WTC11 (cell line): ENCODE measurements around the gene C4BPB. TPM values are rescaled to one million over a fixed set of nuclear protein-coding genes. Genes with fewer than 3 reads are reported as not detected.

Experiments
- ATAC-seq: fragments of 200-7000 bp; cut with Tn5 transposase; 2 replicates; pipeline ENCODE4 v1.10.0; 2021; ENCODE audit warnings: mild to moderate bottlenecking, moderate library complexity
- CTCF ChIA-PET: fragments of 300-600 bp; sonication (Branson Sonifier 250); formaldehyde crosslinking; loops from one replicate; lab custom pipeline; 2021; ENCODE audit warnings: antibody characterized with exemption; lab: Charles Lee
- POLR2A ChIA-PET: fragments of 350-600 bp; sonication (Branson Sonifier 250); formaldehyde crosslinking; loops from one replicate; lab custom pipeline; 2021; ENCODE audit warnings: antibody characterized with exemption; lab: Charles Lee
- DNase-seq: peaks from one replicate; pipeline ENCODE4 v3.0.0; 2021; ENCODE audit warnings: low spot score
- H3K27ac Mint-ChIP-seq: 2 replicates; pipeline ENCODE4 v1.8.0; 2021; ENCODE audit warnings: mixed read lengths
- H3K27me3 Mint-ChIP-seq: 2 replicates; pipeline ENCODE4 v1.8.0; 2021; ENCODE audit warnings: low read depth, mild to moderate bottlenecking, moderate library complexity, mixed read lengths
- H3K36me3 Mint-ChIP-seq: 2 replicates; pipeline ENCODE4 v1.8.0; 2021; ENCODE audit warnings: mixed read lengths
- H3K4me1 Mint-ChIP-seq: 2 replicates; pipeline ENCODE4 v1.8.0; 2022; ENCODE audit warnings: mixed read lengths
- H3K4me3 Mint-ChIP-seq: 2 replicates; pipeline ENCODE4 v1.8.0; 2021; ENCODE audit warnings: mild to moderate bottlenecking, moderate library complexity, mixed read lengths
- H3K9me3 Mint-ChIP-seq: 2 replicates; pipeline ENCODE4 v1.8.0; 2021; ENCODE audit warnings: mixed read lengths
- CREB1 ChIP-seq: sonication (generic); formaldehyde crosslinking; IDR thresholded peaks from 2 replicates; pipeline ENCODE4 v1.8.0; 2023; ENCODE audit warnings: mild to moderate bottlenecking, missing genetic modification reagents
- CTCF ChIP-seq: fragments of 200-600 bp; IDR thresholded peaks from 2 replicates; pipeline ENCODE4 v1.8.0; 2022; ENCODE audit warnings: antibody characterized with exemption
- GABPB1 ChIP-seq: sonication (generic); formaldehyde crosslinking; IDR thresholded peaks from 2 replicates; pipeline ENCODE4 v1.8.1; 2023; ENCODE audit warnings: mild to moderate bottlenecking, missing genetic modification reagents
- GTF2I ChIP-seq: fragments of 250-450 bp; sonication (Bioruptor Pico); conservative IDR thresholded peaks from 2 replicates; pipeline ENCODE4 v1.4.0; 2021; ENCODE audit warnings: mild to moderate bottlenecking
- MYBL2 ChIP-seq: sonication (generic); formaldehyde crosslinking; IDR thresholded peaks from 2 replicates; pipeline ENCODE4 v1.8.1; 2023; ENCODE audit warnings: mild to moderate bottlenecking, moderate library complexity, missing genetic modification reagents
- NFATC4 ChIP-seq: fragments of 250-450 bp; sonication (Bioruptor Pico); IDR thresholded peaks from 2 replicates; pipeline ENCODE4 v1.9.0; 2021; ENCODE audit warnings: mild to moderate bottlenecking
- OVOL2 ChIP-seq: fragments of 250-450 bp; sonication (Bioruptor Pico); IDR thresholded peaks from 2 replicates; pipeline ENCODE4 v1.9.0; 2021; ENCODE audit warnings: mild to moderate bottlenecking, borderline replicate concordance
- PRRX2 ChIP-seq: fragments of 250-450 bp; sonication (Bioruptor Pico); IDR thresholded peaks from 2 replicates; pipeline ENCODE4 v1.8.0; 2021; ENCODE audit warnings: mild to moderate bottlenecking
- SMAD4 ChIP-seq: sonication (generic); formaldehyde crosslinking; IDR thresholded peaks from 2 replicates; pipeline ENCODE4 v1.8.0; 2022; ENCODE audit warnings: mild to moderate bottlenecking, missing genetic modification reagents
- ZNF121 ChIP-seq: sonication (generic); formaldehyde crosslinking; IDR thresholded peaks from 2 replicates; pipeline ENCODE4 v1.8.0; 2023; ENCODE audit warnings: missing genetic modification reagents
- ZNF219 ChIP-seq: sonication (generic); formaldehyde crosslinking; IDR thresholded peaks from 2 replicates; pipeline ENCODE4 v1.8.0; 2023; ENCODE audit warnings: missing genetic modification reagents, mild to moderate bottlenecking, borderline replicate concordance
- ZNF317 ChIP-seq: sonication (generic); formaldehyde crosslinking; IDR thresholded peaks from 2 replicates; pipeline ENCODE4 v1.8.1; 2023; ENCODE audit warnings: low read depth, mild to moderate bottlenecking, moderate library complexity, missing genetic modification reagents, borderline replicate concordance
- ZNF532 ChIP-seq: fragments of 250-450 bp; sonication (Bioruptor Pico); IDR thresholded peaks from 2 replicates; pipeline ENCODE4 v1.9.0; 2021; ENCODE audit warnings: mild to moderate bottlenecking, borderline replicate concordance
- ZNF671 ChIP-seq: fragments of 250-450 bp; sonication (Bioruptor Pico); IDR thresholded peaks from 2 replicates; pipeline ENCODE4 v1.8.0; 2021; ENCODE audit warnings: mild to moderate bottlenecking
- total RNA-seq: library from RNA; stranded (reverse); gene quantifications from 3 replicates; pipeline ENCODE4 v1.2.3, GENCODE V29; 2021
- TF ChIP-seq, protein P1 (sequence below): sonication (generic); formaldehyde crosslinking; IDR thresholded peaks from 2 replicates; pipeline ENCODE4 v1.8.0; 2022; ENCODE audit warnings: mild to moderate bottlenecking, missing genetic modification reagents
- TF ChIP-seq, protein P2 (sequence below): sonication (generic); formaldehyde crosslinking; IDR thresholded peaks from 2 replicates; pipeline ENCODE4 v1.8.1; 2022; ENCODE audit warnings: missing genetic modification reagents, borderline replicate concordance
- TF ChIP-seq, protein P3 (sequence below): fragments of 250-450 bp; sonication (Bioruptor Pico); IDR thresholded peaks from 2 replicates; pipeline ENCODE4 v1.9.0; 2021; ENCODE audit warnings: moderate library complexity, mild to moderate bottlenecking, inconsistent platforms, borderline replicate concordance
- TF ChIP-seq, protein P4 (sequence below): sonication (generic); formaldehyde crosslinking; IDR thresholded peaks from 2 replicates; pipeline ENCODE4 v1.8.0; 2022; ENCODE audit warnings: mild to moderate bottlenecking, missing genetic modification reagents
- TF ChIP-seq, protein P5 (sequence below): fragments of 250-450 bp; sonication (Bioruptor Pico); IDR thresholded peaks from 2 replicates; pipeline ENCODE4 v1.9.0; 2021; ENCODE audit warnings: mild to moderate bottlenecking

Gene C4BPB
- total RNA-seq, 1 experiment from 2014 or later = 0.26 TPM

- TF ChIP-seq, protein P1, sequence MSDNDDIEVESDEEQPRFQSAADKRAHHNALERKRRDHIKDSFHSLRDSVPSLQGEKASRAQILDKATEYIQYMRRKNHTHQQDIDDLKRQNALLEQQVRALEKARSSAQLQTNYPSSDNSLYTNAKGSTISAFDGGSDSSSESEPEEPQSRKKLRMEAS (CRISPR knock-in tag) = no peak
- TF ChIP-seq ZNF317 (CRISPR knock-in tag) (no peak), OVOL2 (CRISPR knock-in tag) (no peak), ZNF671 (CRISPR knock-in tag) (no peak), GABPB1 (CRISPR knock-in tag) (no peak), ZNF532 (CRISPR knock-in tag) (no peak), MYBL2 (CRISPR knock-in tag) (no peak), CREB1 (CRISPR knock-in tag) (no peak), ZNF121 (CRISPR knock-in tag) (no peak), SMAD4 (no peak), CTCF (no peak)
- TF ChIP-seq, protein P2, sequence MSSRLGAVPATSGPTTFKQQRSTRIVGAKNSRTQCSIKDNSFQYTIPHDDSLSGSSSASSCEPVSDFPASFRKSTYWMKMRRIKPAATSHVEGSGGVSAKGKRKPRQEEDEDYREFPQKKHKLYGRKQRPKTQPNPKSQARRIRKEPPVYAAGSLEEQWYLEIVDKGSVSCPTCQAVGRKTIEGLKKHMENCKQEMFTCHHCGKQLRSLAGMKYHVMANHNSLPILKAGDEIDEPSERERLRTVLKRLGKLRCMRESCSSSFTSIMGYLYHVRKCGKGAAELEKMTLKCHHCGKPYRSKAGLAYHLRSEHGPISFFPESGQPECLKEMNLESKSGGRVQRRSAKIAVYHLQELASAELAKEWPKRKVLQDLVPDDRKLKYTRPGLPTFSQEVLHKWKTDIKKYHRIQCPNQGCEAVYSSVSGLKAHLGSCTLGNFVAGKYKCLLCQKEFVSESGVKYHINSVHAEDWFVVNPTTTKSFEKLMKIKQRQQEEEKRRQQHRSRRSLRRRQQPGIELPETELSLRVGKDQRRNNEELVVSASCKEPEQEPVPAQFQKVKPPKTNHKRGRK (CRISPR knock-in tag) = no peak
- TF ChIP-seq, protein P3, sequence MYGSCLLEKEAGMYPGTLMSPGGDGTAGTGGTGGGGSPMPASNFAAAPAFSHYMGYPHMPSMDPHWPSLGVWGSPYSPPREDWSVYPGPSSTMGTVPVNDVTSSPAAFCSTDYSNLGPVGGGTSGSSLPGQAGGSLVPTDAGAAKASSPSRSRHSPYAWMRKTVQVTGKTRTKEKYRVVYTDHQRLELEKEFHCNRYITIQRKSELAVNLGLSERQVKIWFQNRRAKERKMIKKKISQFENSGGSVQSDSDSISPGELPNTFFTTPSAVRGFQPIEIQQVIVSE (CRISPR knock-in tag) = no peak
- TF ChIP-seq, protein P4, sequence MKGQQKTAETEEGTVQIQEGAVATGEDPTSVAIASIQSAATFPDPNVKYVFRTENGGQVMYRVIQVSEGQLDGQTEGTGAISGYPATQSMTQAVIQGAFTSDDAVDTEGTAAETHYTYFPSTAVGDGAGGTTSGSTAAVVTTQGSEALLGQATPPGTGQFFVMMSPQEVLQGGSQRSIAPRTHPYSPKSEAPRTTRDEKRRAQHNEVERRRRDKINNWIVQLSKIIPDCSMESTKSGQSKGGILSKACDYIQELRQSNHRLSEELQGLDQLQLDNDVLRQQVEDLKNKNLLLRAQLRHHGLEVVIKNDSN (CRISPR knock-in tag) = no peak
Measured at GRCh38 chr1:207062058-207062457, 26.6 kb upstream of the C4BPB start (continued).

DNA sequence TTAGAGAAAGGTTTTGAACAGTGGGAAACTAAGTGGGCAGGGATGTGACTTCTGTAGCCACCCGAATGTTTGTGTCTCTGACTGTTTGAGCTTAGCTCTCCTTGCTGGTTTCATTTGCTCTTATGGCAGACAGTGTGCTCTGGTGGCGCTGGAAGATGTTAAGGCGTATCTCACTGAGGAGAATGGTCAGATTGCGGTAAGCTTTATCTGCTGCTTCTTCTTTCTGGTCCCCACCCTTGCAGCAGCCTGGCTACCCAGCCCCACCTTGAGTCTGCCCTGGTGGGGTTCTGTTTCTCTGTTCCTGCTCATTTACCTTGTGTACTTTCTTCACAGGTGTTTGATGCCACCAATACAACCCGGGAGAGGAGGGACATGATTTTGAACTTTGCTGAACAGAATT, 25.6 kb upstream of the C4BPB start:
- no peaks in the 10 kb centered on the region for H3K27me3 Mint-ChIP-seq
- POLR2A ChIA-PET = no interaction called here
- TF ChIP-seq GTF2I (CRISPR knock-in tag) = no peak
- TF ChIP-seq, protein P5, sequence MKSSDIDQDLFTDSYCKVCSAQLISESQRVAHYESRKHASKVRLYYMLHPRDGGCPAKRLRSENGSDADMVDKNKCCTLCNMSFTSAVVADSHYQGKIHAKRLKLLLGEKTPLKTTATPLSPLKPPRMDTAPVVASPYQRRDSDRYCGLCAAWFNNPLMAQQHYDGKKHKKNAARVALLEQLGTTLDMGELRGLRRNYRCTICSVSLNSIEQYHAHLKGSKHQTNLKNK = no peak
- no peak for TF ChIP-seq PRRX2 (CRISPR knock-in tag)
- no peak for TF ChIP-seq NFATC4 (CRISPR knock-in tag)
- no peak for TF ChIP-seq ZNF219 (CRISPR knock-in tag)
- TF ChIP-seq, all 79 proteins: peak for 0
- CTCF ChIA-PET = no interaction called here
- Mint-ChIP-seq H3K36me3 (peaks cover 61% of the 10 kb centered on the region), H3K4me3 (no peak overlapping the region), H3K9me3 (no peaks in the 10 kb centered on the region), H3K4me1 (peaks cover 11% of the 10 kb centered on the region; the same call in 1 of the 2 replicates), H3K27ac (no peak overlapping the region)
- ATAC-seq (no peak), DNase-seq (no peak)
